Heart right ventricle (tissue), 16 donors: Measurements from ENCODE around the gene MGMT. TPM values are rescaled to one million over a fixed set of nuclear protein-coding genes. Genes with fewer than 3 reads are reported as not detected.
A peak's percentile ranks its signal among the peaks of the same experiment; 100 is the strongest.

Experiments
- ATAC-seq, 8 donors: fragments of 200-7000 bp; cut with Tn5 transposase; one replicate each; pipeline ENCODE4 v1.9.1; 2020; ENCODE audit warnings: mild to moderate bottlenecking in 8 of 8, moderate library complexity in 8 of 8, moderate number of reproducible peaks in 1 of 8
- DNase-seq, 2 donors: peaks; one replicate each; pipeline ENCODE4 v3.0.0-alpha.2; 2020
- H3K27ac ChIP-seq, 10 donors: fragments of 200-600 bp; sonication (generic) in 2 of 10; one replicate each; pipeline versions ENCODE4 v1.5.0 to v1.8.0; 2020 to 2022; ENCODE audit warnings: mild to moderate bottlenecking in 3 of 10
- H3K27me3 ChIP-seq, 7 donors: fragments of 200-600 bp; one replicate each; pipeline ENCODE4 v1.8.0; 2021 to 2022; ENCODE audit warnings: mild to moderate bottlenecking in 2 of 7
- H3K36me3 ChIP-seq, 9 donors: fragments of 200-600 bp; sonication (generic) in 1 of 9; one replicate each; pipeline versions ENCODE4 v1.5.0 to v1.8.0; 2020 to 2022; ENCODE audit warnings: mild to moderate bottlenecking in 2 of 9
- H3K4me1 ChIP-seq, 9 donors: fragments of 200-600 bp; sonication (generic) in 1 of 9; one replicate each; pipeline versions ENCODE4 v1.5.0 to v1.8.0; 2020 to 2022; ENCODE audit warnings: mild to moderate bottlenecking in 4 of 9
- H3K4me3 ChIP-seq, 10 donors: fragments of 200-600 bp; sonication (generic) in 2 of 10; one replicate each; pipeline versions ENCODE4 v1.5.0 to v1.8.0; 2020 to 2022; ENCODE audit warnings: mild to moderate bottlenecking in 7 of 10, moderate library complexity in 2 of 10
- H3K9me3 ChIP-seq, 11 donors: fragments of 200-600 bp in 10 of 11; sonication (generic) in 2 of 11; one replicate each; pipeline versions ENCODE4 v1.5.0 to v1.8.0; 2013 to 2022; ENCODE audit warnings: mild to moderate bottlenecking in 2 of 11, control low read depth in 1 of 11, moderate library complexity in 1 of 11
- WGBS, 2 donors: extraction: QIAGEN DNeasy Blood & Tissue Kit; methylation state at CpG; one replicate each; pipeline ENCODE4 v1.1.7; 2013; ENCODE audit warnings: inconsistent platforms in 1 of 2; 5-methylcytosine and 5-hydroxymethylcytosine counted together
- intact Hi-C, 10 donors: fragments of 100-400 bp; cut with DNase I; formaldehyde crosslinking; loops; one replicate each; pipeline versions ENCODE4 v1.11.1 to v1.14.2; 2022
- polyA plus RNA-seq, 2 donors: library from polyadenylated mRNA; stranded (reverse); fragments of 200-250 nt; gene quantifications; one replicate each; pipeline ENCODE4 v1.2.3, GENCODE V29; 2013
- total RNA-seq, 10 donors: library from RNA; stranded (reverse); fragmentation: NEBNext Ultra II Directional in 3 of 10; extraction: Animal tissue kit (Norgen Biotek cat#: 25700) in 3 of 10; gene quantifications; one replicate each; pipeline versions ENCODE4 v1.2.1 to v1.2.4, GENCODE V29; 2021 to 2023
- TF ChIP-seq, protein P1 (sequence below), 9 donors: fragments of 200-600 bp; sonication (generic) in 2 of 9; IDR thresholded peaks; one replicate each; pipeline versions ENCODE4 v1.5.0 to v1.8.0; 2021 to 2022; ENCODE audit warnings: antibody characterized with exemption in 9 of 9, mild to moderate bottlenecking in 5 of 9, moderate library complexity in 1 of 9
- donor health status: Arrhythmogenic right ventricular cardiomyopathy.
- donor health status: ischemic (EF 13 %, LVEDD 7.1; RV severe dilation, severe dysfunction).
- donor health status: healthy with polysubstance abuse.
- donor health status: DM: no; HTN: yes; CAD: no.
- donor health status: DM: no; HTN: no; CAD: no.
- donor health status: ischemic (EF 25% LVEDD 6.9; RV normal size, moderate dysfunction).
- donor health status: ischemic (EF 25% LVEDD 5.7; RV mildly dilated, moderate dysfunction).
- donor health status: healthy.
- donor health status: DM: yes; HTN: yes; CAD: no.
- donor health status: Ischemic cardiomyopathy.
- donor health status: ischemic (EF 35%, LVEDD 5.7; RV mildly dilated, moderate dysfunction).
- donor health status: nonischemic (EF 11% LVEDD 7.7; RV severe dilation, severe dysfunction).
- donor health status: DM: yes; HTN: yes; CAD: no.
- donor health status: PGD.
- donor health status: ischemic (EF 29% LVEDD 5.4; RV normal size, mild dysfunction).
- donor health status: nonischemic (EF 23%, LVEDD 6.1; RV moderate dilation, normal function).

MGMT gene
- total and polyA plus RNA-seq, 12 donors, result 8.4 to 17.8 (median 12.9) TPM

DNA sequence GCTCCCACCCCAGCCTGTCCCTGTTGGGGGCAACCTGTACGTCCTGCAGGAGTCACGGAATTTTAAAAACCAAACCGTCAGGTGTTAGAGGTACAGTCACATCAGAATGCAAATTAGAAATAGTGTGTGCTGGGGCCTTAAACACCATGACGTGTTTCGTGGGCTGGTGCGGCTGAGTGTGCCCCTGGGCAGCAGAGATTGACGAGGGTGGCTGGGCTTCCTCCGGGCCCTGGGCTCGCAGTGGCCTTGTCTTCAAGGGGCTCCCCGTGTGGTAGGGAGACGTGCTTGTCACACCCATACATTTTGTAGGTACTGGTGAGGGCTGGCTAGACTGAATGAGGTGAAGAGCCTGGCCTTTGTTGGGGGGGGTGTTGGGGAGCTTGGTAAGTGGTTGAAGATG is 7.6 kb downstream of the MGMT start:
- no peak overlapping the region for H3K27ac ChIP-seq
- intact Hi-C loops, result no loop called here
- H3K36me3 ChIP-seq, result peaks cover 0 to 26% (median 0%) of the 10 kb centered on the region in 9 donors
- WGBS, 2 donors, result 97% methylated on average over 11 of the region's 11 CpGs
- H3K9me3 ChIP-seq, result no peaks in the 10 kb centered on the region
- DNase-seq, result no peak
- peaks cover 0 to 8% (median 0%) of the 10 kb centered on the region in 9 donors for H3K4me1 ChIP-seq
- no peak overlapping the region for H3K4me3 ChIP-seq
- no peak for ATAC-seq
- TF ChIP-seq, protein P1, sequence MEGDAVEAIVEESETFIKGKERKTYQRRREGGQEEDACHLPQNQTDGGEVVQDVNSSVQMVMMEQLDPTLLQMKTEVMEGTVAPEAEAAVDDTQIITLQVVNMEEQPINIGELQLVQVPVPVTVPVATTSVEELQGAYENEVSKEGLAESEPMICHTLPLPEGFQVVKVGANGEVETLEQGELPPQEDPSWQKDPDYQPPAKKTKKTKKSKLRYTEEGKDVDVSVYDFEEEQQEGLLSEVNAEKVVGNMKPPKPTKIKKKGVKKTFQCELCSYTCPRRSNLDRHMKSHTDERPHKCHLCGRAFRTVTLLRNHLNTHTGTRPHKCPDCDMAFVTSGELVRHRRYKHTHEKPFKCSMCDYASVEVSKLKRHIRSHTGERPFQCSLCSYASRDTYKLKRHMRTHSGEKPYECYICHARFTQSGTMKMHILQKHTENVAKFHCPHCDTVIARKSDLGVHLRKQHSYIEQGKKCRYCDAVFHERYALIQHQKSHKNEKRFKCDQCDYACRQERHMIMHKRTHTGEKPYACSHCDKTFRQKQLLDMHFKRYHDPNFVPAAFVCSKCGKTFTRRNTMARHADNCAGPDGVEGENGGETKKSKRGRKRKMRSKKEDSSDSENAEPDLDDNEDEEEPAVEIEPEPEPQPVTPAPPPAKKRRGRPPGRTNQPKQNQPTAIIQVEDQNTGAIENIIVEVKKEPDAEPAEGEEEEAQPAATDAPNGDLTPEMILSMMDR (IDR thresholded peaks at IDR 0.05), result no peak
- no peaks in the 10 kb centered on the region for H3K27me3 ChIP-seq

DNA sequence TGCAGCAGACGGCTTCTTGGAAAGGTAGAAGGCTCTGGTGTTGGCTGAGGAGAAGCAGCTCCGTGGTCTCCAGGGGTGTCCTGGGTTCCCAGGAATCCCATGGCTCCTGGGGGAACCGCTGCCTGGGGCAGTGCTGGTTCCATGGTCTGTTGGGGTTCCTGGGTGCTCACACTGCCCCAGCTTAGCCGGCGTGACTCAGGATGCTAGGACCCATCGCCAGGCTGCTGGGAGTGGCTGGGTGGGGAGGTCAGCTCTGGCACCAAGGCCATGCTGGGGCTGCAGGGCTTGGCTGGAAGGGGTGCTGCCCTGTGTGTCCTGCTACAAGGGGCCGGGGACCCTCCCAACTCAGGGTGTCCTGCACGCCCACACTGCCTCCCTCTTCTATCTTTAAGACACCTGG is 9.4 kb downstream of the MGMT start:
- peaks cover 0 to 8% (median 0%) of the 10 kb centered on the region in 9 donors for H3K4me1 ChIP-seq
- no peaks in the 10 kb centered on the region for H3K27me3 ChIP-seq
- peaks cover 0 to 14% (median 0%) of the 10 kb centered on the region in 9 donors for H3K36me3 ChIP-seq
- no peak overlapping the region for H3K27ac ChIP-seq
- ATAC-seq (peak in 1 of 8 donors; percentile 22), DNase-seq (no peak)
- H3K9me3 ChIP-seq, result peaks cover 0 to 14% (median 0%) of the 10 kb centered on the region in 11 donors
- WGBS, 2 donors, result 97% methylated on average over 8 of the region's 8 CpGs
- TF ChIP-seq, protein P1 (IDR thresholded peaks at IDR 0.05), result no peak
- intact Hi-C loops, result no loop called here
- no peak overlapping the region for H3K4me3 ChIP-seq

DNA sequence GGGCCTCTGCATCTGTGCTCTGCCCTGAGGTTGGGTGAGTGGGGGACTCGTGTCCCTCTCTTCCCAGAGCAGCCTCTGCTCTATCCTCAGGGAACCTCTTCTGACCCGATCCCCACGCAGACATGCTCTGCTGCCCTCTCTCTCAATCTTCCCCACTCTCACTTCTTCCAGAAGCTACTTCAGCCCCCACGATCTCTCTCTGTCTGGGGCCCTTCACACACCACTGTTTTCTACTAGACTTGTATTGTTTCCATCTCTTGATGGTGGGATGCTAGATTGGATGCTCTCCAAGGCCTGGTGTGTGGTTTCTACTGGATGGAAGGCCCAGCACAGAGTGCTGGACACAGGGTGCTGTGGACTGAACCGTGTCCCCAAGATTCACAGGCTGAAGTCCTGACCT is 10.0 kb downstream of the MGMT start:
- Histone ChIP-seq H3K36me3 (peaks cover 0 to 8% (median 0%) of the 10 kb centered on the region in 9 donors), H3K9me3 (peaks cover 0 to 20% (median 5%) of the 10 kb centered on the region in 11 donors), H3K27ac (no peak overlapping the region), H3K4me3 (no peak overlapping the region), H3K27me3 (no peaks in the 10 kb centered on the region), H3K4me1 (peaks cover 0 to 8% (median 0%) of the 10 kb centered on the region in 9 donors)
- DNase-seq (no peak), ATAC-seq (peak in 1 of 8 donors; percentile 22)
- TF ChIP-seq, protein P1 (IDR thresholded peaks at IDR 0.05), result no peak
- 93 to 96% methylated on average over 5 of the region's 5 CpGs for WGBS, 2 donors
- intact Hi-C loops, result no loop called here

DNA sequence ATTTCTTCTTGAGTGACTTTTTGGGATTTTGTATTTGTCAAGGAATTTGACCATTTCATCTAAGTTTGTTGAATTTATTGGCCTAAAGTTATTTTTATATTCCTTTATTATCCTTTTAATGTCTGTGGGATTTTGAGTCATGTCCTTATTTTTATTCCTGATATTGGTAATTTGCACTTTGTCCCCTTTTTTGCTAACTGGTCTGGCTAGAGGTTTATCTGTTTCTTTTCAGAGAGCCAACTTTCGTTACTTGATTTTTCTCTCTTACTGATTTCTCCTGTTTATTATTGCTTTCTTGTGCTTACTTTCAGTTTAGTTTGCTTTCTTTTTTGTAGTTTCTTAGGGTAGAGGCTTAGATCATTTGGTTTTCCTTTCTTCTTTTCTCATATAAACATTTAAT is 14.6 kb downstream of the MGMT start:
- no peak for DNase-seq
- TF ChIP-seq, protein P1 (IDR thresholded peaks at IDR 0.05), result no peak
- peaks cover 0 to 12% (median 0%) of the 10 kb centered on the region in 9 donors for H3K4me1 ChIP-seq
- 94% methylated on average over 1 of the region's 1 CpG for WGBS, 2 donors
- ATAC-seq, result no peak
- H3K4me3 ChIP-seq, result no peak overlapping the region
- peaks cover 0 to 51% (median 30%) of the 10 kb centered on the region in 11 donors for H3K9me3 ChIP-seq
- intact Hi-C loops, result loop anchor here in 1 of 10 donors (10.0 kb wide), 1 partner anchor 427 kb away; no protein-coding TSS in a partner anchor
- no peaks in the 10 kb centered on the region for H3K36me3 ChIP-seq
- no peak overlapping the region for H3K27ac ChIP-seq
- no peaks in the 10 kb centered on the region for H3K27me3 ChIP-seq
